GM03348 (cell line): ENCODE measurements around the gene SLIT1.

Experiments
- DNase-seq: peaks from one replicate; pipeline ENCODE4 v3.0.0; 2012; ENCODE audit warnings: low spot score

The SLIT1 gene

GRCh38 chr10:96968682-96969423 lies 216.9 kb downstream of the SLIT1 start:
- DNase-seq, result no peak

GRCh38 chr10:96967847-96968246 lies 217.9 kb downstream of the SLIT1 start:
- DNase-seq, result peak; percentile 30

- no peak for DNase-seq
Measured at GRCh38 chr10:96964131-96964530, 221.6 kb downstream of the SLIT1 start.

- DNase-seq, result peak; percentile 28
Measured at GRCh38 chr10:96960872-96961271, 224.9 kb downstream of the SLIT1 start.

DNA sequence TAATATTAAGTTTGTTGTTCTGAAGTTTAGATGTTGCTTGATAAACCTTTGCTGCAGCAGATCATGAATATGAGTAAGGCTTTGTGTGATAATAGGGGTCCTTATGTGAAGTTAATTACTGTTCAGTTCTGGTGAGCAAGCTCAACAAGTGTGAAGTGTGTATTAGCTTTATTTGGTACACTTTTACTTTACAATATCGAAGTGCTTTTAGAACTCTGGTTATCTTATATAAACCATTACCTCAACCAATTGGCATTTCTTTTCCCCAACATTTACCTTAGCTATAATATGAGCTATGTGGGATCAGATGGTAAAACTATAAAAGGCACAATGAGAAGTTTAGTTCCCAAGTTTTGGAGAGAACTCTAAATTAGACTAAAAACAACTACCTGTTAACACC lies 226.0 kb downstream of the SLIT1 start:
- no peak for DNase-seq

DNA sequence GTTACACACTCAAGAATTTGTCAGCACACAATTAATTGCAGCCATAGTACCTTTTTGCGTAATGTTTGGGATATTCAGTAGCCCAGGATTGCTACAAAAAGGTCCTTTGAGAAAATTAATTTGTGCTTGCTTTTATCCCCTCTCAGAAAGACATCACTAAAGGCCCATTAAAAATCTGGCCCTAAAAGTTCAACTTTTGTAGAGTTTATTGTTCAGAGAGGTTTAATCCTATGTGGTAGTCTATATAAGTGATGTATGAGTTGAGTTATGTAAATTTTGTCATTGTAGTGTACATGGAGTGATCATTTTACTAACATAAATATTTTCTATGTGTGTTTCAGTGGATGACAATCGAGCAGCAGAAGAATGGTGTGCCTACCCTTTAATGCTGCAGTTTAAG lies 227.7 kb downstream of the SLIT1 start:
- DNase-seq, result no peak

- DNase-seq, result no peak
Measured at GRCh38 chr10:96955794-96956193, 230.0 kb downstream of the SLIT1 start.

DNA sequence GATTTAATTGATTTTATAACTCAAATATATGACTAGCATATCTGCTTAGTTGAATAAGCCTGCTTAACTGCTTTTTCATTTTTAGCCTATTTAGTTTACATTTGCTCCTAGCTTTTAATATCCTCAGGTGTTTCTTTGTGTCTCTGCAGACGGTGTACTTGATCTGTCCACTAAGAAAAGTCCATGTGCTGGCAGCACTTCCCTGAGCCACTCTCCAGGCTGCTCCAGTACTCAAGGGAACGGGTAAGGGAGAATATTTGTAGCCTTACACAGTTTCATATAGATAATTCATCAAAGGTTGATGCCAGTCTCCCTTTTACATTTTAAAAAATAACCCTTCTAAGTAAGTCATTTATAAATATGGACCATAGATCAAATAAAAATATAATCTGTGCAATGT lies 233.8 kb downstream of the SLIT1 start:
- no peak for DNase-seq

GRCh38 chr10:96949039-96949683 lies 236.6 kb downstream of the SLIT1 start:
- DNase-seq, result no peak
